Aorta (tissue), 5 donors: ENCODE data around the gene GSK3A. TPM values are rescaled to one million over a fixed set of nuclear protein-coding genes. Genes with fewer than 3 reads are reported as not detected.

Experiments used
- ATAC-seq: fragments of 200-7000 bp; cut with Tn5 transposase; one replicate; pipeline ENCODE4 v1.9.1; 2022; ENCODE audit warnings: moderate library complexity; ENCODE audit not compliant: low FRiP score
- DNase-seq, 2 donors: peaks; one replicate each; pipeline ENCODE4 v3.0.0-alpha.2; 2020
- H3K27ac ChIP-seq, 2 donors: one replicate each; pipeline ENCODE4 v1.5.1; 2013; ENCODE audit warnings: low read length in 2 of 2, mild to moderate bottlenecking in 2 of 2, moderate library complexity in 2 of 2, control low read depth in 1 of 2, inconsistent platforms in 1 of 2, low read depth in 1 of 2
- H3K27me3 ChIP-seq, 2 donors: one replicate each; pipeline ENCODE4 v1.6.1; 2013; ENCODE audit warnings: control low read depth in 1 of 2, low read length in 1 of 2, mild to moderate bottlenecking in 1 of 2, moderate library complexity in 1 of 2; ENCODE audit not compliant: insufficient read depth in 2 of 2, control insufficient read depth in 1 of 2
- H3K36me3 ChIP-seq, 2 donors: one replicate each; pipeline ENCODE4 v1.6.1; 2013; ENCODE audit warnings: control low read depth in 1 of 2, low read length in 1 of 2, mild to moderate bottlenecking in 1 of 2; ENCODE audit not compliant: insufficient read depth in 2 of 2, control insufficient read depth in 1 of 2
- H3K4me1 ChIP-seq, 2 donors: one replicate each; pipeline ENCODE4 v1.6.1; 2013; ENCODE audit warnings: low read length in 2 of 2, control low read depth in 1 of 2, mild to moderate bottlenecking in 1 of 2, moderate library complexity in 1 of 2; ENCODE audit not compliant: insufficient read depth in 2 of 2, control insufficient read depth in 1 of 2
- H3K4me3 ChIP-seq, 2 donors: one replicate each; pipeline ENCODE4 v1.5.1; 2013; ENCODE audit warnings: low read length in 2 of 2, control low read depth in 1 of 2, mild to moderate bottlenecking in 1 of 2
- H3K9me3 ChIP-seq: one replicate; pipeline ENCODE4 v1.6.1; 2013; ENCODE audit warnings: mild to moderate bottlenecking, low read length; ENCODE audit not compliant: control insufficient read depth
- WGBS, 2 donors: extraction: QIAGEN DNeasy Blood & Tissue Kit; methylation state at CpG; one replicate each; pipeline ENCODE4 v1.1.7; 2013; 5-methylcytosine and 5-hydroxymethylcytosine counted together
- intact Hi-C, 2 donors: fragments of 100-400 bp; cut with DNase I; formaldehyde crosslinking; loops; one replicate each; pipeline versions ENCODE4 v1.14.2 to v1.15.0; 2022
- polyA plus RNA-seq, 2 donors: library from polyadenylated mRNA; stranded (reverse); fragments of 200-250 nt; gene quantifications; one replicate each; pipeline ENCODE4 v1.2.3, GENCODE V29; 2013
- total RNA-seq, 2 donors: library from RNA; stranded (reverse); fragmentation: NEBNext Ultra II Directional; extraction: Animal tissue kit (Norgen Biotek cat#: 25700); gene quantifications; one replicate each; pipeline ENCODE4 v1.2.1, GENCODE V29; 2021
- donor health status: healthy with polysubstance abuse.
- donor health status: Bipolar disorder and iron deficiency.
- donor health status: DM: no; HTN: no; CAD: no.
- donor health status: DM: no; HTN: no; CAD: no.
- donor health status: DM: yes; HTN: yes; CAD: no.

GSK3A gene
- total and polyA plus RNA-seq, 4 donors, result 28.8 to 40.7 (median 35.2) TPM

- Histone ChIP-seq H3K27me3 (no peaks in the 10 kb centered on the region), H3K36me3 (peaks cover 6 to 13% of the 10 kb centered on the region in 2 donors), H3K4me1 (no peaks in the 10 kb centered on the region), H3K9me3 (no peaks in the 10 kb centered on the region), H3K27ac (no peak overlapping the region), H3K4me3 (no peak overlapping the region)
- DNase-seq (peak in 1 of 2 donors; percentile 9), ATAC-seq (no peak)
- intact Hi-C loops, result no loop called here
- 83 to 85% methylated on average over 6 of the region's 6 CpGs for WGBS, 2 donors
Measured at GRCh38 chr19:42204664-42205063, 37.7 kb downstream of the GSK3A start.

GRCh38 chr19:42203700-42204099 is 38.7 kb downstream of the GSK3A start:
- ATAC-seq, result no peak
- peak; percentile 17 to 44 for DNase-seq
- no peaks in the 10 kb centered on the region for H3K4me1 ChIP-seq
- peaks cover 7 to 10% of the 10 kb centered on the region in 2 donors for H3K36me3 ChIP-seq
- no peak overlapping the region for H3K4me3 ChIP-seq
- no peaks in the 10 kb centered on the region for H3K27me3 ChIP-seq
- no peaks in the 10 kb centered on the region for H3K9me3 ChIP-seq
- intact Hi-C loops, result no loop called here
- 88 to 95% methylated on average over 2 of the region's 2 CpGs for WGBS, 2 donors
- no peak overlapping the region for H3K27ac ChIP-seq

DNA sequence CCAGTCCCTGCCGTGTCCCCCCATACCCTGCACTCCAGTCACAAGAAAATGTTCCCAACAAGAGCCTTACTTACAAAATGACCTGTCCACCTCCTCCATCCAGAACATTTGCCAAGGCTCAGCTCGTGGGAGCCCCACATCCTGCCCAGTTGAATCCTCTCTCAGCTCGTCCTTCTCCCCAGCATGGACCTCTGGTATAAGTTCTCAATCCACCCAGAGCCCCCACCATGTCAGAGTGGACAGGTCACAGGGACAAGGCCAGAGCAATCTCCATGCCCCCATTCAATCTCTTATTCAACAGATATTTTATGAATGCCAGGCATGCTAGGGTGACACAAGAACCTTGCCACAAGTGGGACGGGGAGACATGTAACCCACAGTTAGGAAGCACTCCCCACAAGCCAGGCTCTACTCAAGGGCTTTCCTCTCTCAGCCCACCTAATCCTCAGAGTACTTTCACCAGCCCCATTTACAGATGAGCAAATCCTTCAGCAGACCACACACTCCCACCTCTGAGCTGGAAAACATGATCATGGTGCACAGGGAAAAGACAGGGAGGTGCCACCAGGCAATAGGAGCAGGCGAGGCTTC is 40.0 kb downstream of the GSK3A start:
- Histone ChIP-seq H3K36me3 (peaks cover 11% of the 10 kb centered on the region in 2 donors), H3K4me1 (no peaks in the 10 kb centered on the region), H3K9me3 (no peaks in the 10 kb centered on the region), H3K27ac (no peak overlapping the region), H3K27me3 (no peaks in the 10 kb centered on the region), H3K4me3 (no peak overlapping the region)
- ATAC-seq, result no peak
- peak in 1 of 2 donors; percentile 40 for DNase-seq
- intact Hi-C loops, result no loop called here
- WGBS, 2 donors, result 82 to 86% methylated on average over 5 of the region's 5 CpGs

DNA sequence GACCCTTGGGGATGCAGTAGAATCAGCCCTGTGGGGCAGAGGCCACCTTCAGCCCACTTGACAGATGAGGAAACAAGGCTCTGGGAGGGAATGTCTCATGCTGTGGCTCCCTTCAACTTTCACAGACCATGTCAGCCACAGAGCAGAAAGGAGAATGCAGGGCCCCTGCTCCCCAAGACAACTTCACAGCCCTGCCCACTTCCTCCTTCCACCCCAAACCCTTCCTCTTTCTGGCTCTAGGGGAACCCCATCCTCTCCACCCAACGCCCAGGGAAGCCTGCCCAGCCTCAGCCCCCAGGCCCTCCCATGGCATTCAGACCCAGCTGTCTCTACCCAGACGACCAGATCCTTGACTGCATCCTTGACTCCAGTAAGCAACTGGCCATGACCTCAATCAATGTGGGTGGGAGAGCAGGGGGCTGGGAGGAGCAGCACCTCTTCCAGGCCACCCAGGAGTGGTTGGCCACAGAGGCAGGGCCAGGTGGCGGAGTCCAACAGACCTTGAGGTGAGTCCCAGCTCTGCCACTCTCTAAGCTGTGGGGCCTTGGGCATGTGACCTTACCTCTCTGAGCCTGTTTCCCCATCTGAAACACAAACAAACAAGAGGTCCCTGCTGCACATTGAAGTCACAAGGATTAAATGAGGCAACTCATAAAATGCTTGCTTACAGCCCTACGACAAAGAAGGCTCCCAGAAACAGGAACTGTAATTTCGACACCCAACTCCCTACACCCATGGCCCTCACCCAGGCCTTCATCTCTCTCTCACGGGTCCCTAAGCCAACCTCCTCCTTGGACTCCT is 40.7 kb downstream of the GSK3A start:
- H3K36me3 ChIP-seq, result peaks cover 9 to 11% of the 10 kb centered on the region in 2 donors

GRCh38 chr19:42200116-42200715 is 42.2 kb downstream of the GSK3A start:
- intact Hi-C loops, result no loop called here
- ATAC-seq (no peak), DNase-seq (peak; percentile 43 to 67)
- H3K9me3 ChIP-seq, result no peaks in the 10 kb centered on the region
- H3K27ac ChIP-seq, result no peak overlapping the region
- H3K4me1 ChIP-seq, result no peaks in the 10 kb centered on the region
- no peak overlapping the region for H3K4me3 ChIP-seq
- H3K27me3 ChIP-seq, result no peaks in the 10 kb centered on the region
- peaks cover 6 to 11% of the 10 kb centered on the region in 2 donors for H3K36me3 ChIP-seq
- WGBS, 2 donors, result 81 to 93% methylated on average over 5 of the region's 5 CpGs

More for the DNA sequence above, 40.7 kb downstream of the GSK3A start:
- no peak overlapping the region for H3K4me3 ChIP-seq
- H3K27ac ChIP-seq, result no peak overlapping the region
- intact Hi-C loops, result no loop called here
- H3K9me3 ChIP-seq, result no peaks in the 10 kb centered on the region
- WGBS, 2 donors, result 76 to 83% methylated on average over 6 of the region's 6 CpGs
- DNase-seq (peak; percentile 72 to 80), ATAC-seq (no peak)
- H3K27me3 ChIP-seq, result no peaks in the 10 kb centered on the region
- H3K4me1 ChIP-seq, result no peaks in the 10 kb centered on the region

DNA sequence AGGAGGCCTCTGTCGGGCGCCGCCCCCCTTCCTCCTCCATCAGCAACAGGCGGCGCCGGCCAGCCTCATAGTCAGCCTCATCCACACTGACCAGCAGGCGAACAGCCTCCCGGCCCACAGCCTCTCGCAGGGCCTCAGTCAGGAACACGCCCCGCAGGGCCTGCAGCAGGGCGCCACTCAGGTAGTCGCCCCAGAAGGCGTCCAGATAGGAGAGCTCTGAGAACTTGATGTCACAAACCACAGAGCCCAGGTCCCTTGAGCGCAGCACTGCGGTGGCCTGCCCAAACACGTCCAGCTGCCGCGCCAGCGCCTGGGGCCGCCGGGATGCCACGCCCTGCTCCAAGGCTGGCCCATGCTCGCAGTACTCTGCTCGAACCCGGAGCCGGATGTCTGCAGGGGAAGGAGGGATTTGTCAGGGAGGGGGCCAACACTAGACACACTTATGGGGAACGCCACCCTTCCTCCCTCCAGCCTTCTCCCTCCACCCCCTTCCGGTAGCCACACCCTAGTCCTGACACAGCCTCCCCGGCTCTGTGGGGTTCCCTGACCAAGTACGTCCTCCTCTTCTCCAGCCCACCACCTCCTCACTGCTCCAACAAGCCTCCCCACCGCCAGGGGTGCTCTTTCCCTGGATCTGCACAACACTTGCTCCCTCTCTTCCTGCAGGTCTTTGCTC is 42.8 kb downstream of the GSK3A start:
- ATAC-seq (peak; percentile 37), DNase-seq (peak; percentile 73 to 76)
- H3K4me3 ChIP-seq, result no peak overlapping the region
- WGBS, 2 donors, result 85 to 87% methylated on average over 32 of the region's 32 CpGs
- H3K27ac ChIP-seq, result no peak overlapping the region
- no peaks in the 10 kb centered on the region for H3K27me3 ChIP-seq
- intact Hi-C loops, result no loop called here
- peaks cover 6 to 10% of the 10 kb centered on the region in 2 donors for H3K36me3 ChIP-seq
- H3K4me1 ChIP-seq, result no peaks in the 10 kb centered on the region
- H3K9me3 ChIP-seq, result no peaks in the 10 kb centered on the region

DNA sequence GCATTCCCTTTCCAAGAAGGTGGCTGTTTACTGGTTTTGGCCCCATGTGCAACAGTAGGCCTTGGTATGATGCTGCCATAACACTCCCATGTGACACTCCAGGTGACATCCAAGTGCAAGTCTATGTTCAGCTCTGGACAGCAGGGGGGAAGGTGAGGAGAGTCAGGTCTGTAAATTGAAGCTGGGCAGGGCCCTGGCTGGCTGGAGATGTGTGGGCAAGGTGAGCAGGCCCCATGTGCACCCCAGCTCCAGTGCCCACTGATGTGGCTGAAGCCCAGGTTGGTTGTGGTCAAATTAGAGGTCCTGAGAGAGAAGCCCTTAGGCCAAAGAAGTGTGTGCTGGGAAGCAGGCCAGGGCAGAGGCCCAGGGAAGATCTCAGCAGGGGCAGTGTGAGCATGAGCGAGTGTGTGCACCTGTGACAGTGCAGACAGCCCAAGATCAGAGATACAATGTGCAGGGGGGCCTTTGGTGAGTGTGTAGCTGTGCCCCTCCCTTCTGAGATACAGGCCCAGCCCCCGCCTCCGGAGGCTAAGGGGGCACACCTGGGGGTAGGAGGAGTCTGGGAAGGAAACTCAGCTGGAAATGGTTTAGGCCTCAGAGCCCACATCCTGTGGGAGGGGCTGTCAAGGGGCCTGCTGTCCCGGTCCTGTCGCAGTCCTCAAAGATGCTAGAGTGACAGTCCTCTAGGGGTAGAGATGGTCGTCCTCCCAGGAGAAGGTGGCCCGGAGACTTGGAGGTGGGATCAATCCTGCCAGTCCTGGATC is 43.5 kb downstream of the GSK3A start:
- peak; percentile 58 to 75 for DNase-seq
- 76 to 81% methylated on average over 7 of the region's 7 CpGs for WGBS, 2 donors

DNA sequence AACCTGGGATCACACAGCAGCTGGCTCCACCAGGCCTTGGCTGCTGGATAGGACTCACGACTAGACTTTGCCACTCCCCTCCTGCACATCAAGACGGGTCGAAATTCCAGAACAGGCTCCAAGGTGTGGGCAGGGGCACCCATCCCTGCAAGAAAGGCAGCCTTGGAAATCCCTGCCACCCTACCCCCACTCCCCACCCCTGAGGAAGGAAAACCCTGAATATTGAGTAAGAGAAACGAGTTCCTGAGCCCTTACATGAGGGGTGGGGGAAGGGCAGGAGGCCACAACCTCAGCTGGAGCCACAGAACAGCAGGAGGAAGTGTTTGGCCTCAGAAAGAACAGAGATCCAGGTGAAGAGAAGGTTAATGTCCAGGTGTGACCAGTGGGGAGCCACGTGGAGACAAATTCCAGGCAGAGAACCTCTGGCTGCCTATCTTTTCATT is 45.0 kb downstream of the GSK3A start:
- intact Hi-C loops, result no loop called here
- DNase-seq, result peak; percentile 42 to 50
- Histone ChIP-seq H3K27ac (no peak overlapping the region), H3K36me3 (peaks cover 5 to 6% of the 10 kb centered on the region in 2 donors), H3K9me3 (no peaks in the 10 kb centered on the region), H3K27me3 (no peaks in the 10 kb centered on the region), H3K4me3 (no peak overlapping the region), H3K4me1 (no peaks in the 10 kb centered on the region)
- WGBS, 2 donors, result 42 to 53% methylated on average over 5 of the region's 5 CpGs
- ATAC-seq, result no peak

More for the DNA sequence above, 43.5 kb downstream of the GSK3A start:
- Histone ChIP-seq H3K27ac (no peak overlapping the region), H3K27me3 (no peaks in the 10 kb centered on the region), H3K36me3 (peaks cover 6 to 7% of the 10 kb centered on the region in 2 donors), H3K4me1 (no peaks in the 10 kb centered on the region), H3K9me3 (no peaks in the 10 kb centered on the region), H3K4me3 (no peak overlapping the region)
- ATAC-seq, result no peak
- intact Hi-C loops, result no loop called here
